Suppressor macrophage treated with lipopolysaccharide for 1 hour (primary cell): Measurements from ENCODE around the gene SMPD3.
A peak's percentile ranks its signal among the peaks of the same experiment; 100 is the strongest.
"Not testable (repeated sequence)": the region's sequence is repeated elsewhere in the genome, so short reads cannot be mapped to it uniquely, and the experiment has no call there.

Experiments
- DNase-seq, 3 donors: peaks; one replicate each; pipeline ENCODE4 v3.0.0-alpha.2; 2020 to 2022

The SMPD3 gene

DNA sequence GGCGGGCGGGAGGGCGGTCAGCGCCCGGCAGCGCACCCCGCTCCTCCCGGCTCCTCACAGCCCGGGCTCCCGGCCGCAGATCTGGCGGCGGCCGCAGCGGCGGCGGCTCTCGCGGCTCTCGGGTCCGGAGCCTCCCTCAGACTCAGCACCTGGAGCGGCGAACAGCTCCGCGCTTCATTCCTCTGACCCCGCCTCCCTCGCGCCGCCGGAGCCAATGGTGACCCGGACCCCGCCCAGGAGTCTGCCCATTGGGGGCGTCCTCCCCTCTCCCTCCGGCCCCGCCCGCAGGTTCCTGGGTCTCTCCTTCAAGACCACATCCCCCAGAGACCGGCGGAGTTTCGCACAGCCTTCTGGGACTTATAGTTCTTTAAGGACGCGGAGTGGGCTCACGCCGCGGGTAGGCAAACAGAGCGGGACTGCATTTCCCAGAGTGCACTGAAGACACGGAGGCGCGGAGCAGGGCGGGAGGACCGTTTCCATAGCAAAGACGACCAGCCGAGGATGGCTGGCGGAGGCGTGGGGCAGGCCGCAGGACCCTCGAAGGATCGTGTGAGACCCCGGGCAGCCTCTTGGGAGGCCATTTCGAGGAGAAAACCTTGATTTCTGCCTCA, at the start of gene SMPD3:
SMPD3 (minus strand) TSS at position 149 of the 611 bp plus-strand sequence. CDS start 76,327 bp downstream, outside the sequence.
- DNase-seq, result peak; percentile 90 to 97 (median 96)

GRCh38 chr16:68496689-68497088, 48.4 kb upstream of the SMPD3 start:
- DNase-seq, result no peak

- DNase-seq, result not testable (repeated sequence)
Measured at GRCh38 chr16:68494261-68494660, 46.0 kb upstream of the SMPD3 start.

DNA sequence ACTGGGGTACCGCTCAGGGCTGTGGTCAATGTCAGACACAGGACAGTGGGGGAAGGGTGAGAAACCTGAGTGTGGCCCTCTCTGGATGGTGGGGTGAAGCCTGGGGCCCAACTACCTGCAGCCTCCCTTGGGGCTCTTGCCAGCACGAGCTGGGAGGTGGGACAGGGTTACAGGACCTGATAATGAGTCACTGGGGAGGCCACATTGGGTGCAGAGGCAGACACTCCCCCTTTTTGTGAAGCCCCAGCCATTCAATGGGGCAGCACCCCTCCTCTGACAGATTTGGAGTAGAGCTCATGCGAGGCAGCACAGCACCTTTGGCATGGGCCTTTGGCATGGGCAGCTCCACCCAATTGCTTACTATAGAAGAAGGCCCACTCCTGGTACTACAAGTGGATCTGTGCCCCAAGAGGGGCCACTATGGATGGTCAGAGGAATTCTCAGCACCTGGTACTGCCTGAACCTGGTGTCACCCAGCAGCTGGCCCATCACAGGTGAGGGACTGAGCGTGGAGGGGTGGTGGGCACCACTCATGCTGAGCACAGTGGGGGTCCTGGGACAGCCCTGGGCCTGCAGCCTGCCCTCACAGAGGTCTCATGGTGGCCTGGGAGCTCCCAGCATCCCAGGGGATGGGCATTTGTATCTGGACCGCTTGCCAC, 45.2 kb upstream of the SMPD3 start:
- no peak for DNase-seq

DNA sequence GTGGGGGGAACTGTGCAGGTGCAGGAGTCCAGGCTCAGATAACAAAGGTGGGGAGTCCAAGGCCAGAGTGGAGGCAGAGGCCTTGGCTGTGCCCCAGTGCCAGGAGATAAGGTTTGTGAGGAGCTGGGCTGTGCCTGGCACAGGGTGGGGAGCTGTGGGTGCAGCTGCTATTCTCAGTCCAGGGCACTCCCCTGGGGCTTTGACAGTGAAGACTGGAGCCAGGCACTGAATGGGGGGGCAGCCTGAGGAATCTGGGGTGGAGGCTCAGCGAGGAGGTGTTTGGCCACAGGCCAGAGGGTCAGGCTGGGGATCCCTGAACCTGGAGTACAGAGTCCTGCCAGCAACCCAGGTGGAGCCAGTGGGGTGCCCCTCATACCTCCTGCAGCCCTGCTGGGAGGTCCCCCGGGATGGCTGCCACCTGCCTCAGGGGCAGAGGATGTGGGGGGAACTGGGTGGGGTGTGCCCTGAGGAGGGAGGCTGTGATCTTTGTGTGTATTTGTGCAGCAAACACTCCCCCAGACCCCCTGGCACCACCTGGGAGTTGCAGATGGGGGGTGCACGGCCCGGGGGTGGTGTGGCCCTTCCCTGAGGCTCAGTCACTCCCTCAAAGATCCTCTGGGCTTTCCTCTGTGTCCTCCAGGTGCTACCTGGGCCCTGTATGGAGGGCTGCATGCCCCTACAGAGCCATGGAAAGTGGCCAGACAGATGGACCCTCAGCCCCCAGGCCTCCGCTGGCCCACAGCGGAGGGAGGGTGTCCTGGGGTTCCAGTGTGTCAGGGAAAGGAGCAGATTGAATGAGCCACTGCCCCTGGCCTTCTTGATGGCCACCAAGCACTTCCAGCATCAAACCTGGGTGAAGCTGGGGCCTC, 44.5 kb upstream of the SMPD3 start:
- DNase-seq, result no peak

- DNase-seq, result no peak
Measured at GRCh38 chr16:68492151-68492542, 43.8 kb upstream of the SMPD3 start.

- no peak for DNase-seq
Measured at GRCh38 chr16:68491576-68491950, 43.3 kb upstream of the SMPD3 start.

GRCh38 chr16:68490829-68491575, 42.7 kb upstream of the SMPD3 start:
- no peak for DNase-seq

DNA sequence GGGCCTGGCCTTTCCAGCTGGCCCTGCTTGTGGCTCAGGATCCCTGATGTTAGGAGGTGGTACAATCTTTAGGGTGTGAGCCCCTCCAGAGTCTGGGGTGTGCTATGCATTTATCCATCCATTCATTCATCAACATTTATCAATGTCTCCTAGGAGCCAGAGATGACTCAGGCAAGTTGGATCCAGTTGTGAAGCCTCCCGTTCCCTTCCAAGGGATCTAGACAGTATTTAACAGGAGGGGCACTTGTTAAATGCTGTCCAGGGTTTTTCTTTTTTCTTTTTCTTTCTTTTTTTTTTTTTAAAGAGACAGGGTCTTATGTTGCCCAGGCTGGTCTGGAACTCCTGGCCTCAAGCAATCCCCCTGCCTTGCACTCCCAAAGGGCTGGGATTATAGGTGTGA, 42.0 kb upstream of the SMPD3 start:
- DNase-seq, result no peak

DNA sequence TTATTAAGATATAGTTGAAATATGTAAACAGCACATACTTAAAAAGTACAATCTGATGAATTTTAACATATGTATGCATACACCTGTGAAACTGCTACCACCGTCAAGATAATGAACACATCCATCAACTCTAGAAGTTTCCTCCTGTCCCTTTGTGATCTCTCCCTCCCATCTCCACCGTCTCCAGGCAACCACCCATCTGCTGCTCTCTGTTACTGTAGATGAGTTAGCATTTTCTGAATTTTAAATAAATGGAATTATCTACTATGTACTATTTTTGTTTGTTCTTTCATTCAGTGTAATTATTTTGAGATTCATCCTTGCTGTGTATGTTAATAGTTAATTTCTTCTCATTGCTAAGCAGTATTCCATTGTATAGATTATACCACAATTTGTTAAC, 40.2 kb upstream of the SMPD3 start:
- no peak for DNase-seq

DNA sequence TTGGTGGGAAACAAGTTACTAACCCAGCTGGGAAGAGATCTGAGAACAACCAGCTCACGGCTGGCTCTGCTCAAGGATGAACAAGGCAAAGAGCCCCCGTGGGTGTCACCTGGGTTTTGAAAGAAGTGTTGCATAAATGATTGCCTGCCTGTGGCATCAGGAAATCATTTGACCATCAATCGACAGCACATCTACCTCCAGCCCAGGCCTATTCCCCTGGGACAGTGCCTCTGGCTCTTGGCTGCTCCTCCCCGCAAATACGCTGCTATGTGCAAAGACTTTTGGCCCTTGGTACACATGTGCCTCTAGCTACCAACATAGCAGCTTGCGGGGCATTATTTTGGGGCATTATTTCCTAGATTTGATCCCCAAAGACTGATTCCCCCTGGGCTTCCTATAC, 39.4 kb upstream of the SMPD3 start:
- DNase-seq, result no peak

GRCh38 chr16:68487203-68487514, 38.9 kb upstream of the SMPD3 start:
- no peak for DNase-seq

DNA sequence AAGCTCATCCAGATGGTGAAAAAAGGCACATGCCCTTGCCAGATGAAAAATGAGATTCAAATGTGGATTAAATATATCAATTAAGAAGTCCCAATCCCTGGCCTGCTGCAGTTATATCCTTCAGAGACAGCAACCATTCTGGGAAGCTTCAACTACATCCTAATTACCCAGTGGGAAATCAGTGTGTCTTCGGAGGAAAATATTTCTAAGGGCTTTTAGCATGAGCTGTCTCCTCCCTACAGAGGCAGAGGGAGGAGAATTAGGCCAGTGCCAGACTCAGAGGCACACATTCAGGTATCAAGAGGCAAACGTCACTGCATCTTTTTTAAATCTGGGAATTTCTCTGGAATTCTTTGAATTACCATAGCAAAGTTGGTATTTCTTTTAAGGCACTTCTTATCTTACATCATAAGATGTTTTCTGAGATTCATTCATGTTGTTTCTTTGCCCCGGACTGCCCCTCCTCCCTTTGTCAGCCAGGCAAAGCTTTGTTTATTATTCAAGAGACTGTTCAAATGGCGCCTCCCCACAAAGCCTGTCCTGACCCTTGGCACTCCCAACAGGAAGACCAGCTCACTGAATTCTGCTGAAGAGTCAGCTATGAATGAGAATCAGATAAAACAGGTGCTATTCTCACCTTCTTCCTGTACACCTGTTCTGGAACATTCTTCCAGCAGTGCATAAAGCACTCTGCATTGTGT, 38.3 kb upstream of the SMPD3 start:
- no peak for DNase-seq

GRCh38 chr16:68481636-68482035, 33.3 kb upstream of the SMPD3 start:
- peak in 1 of 3 donors; percentile 24 for DNase-seq

GRCh38 chr16:68480084-68480995, 32.0 kb upstream of the SMPD3 start:
- peak in 1 of 3 donors; percentile 29 for DNase-seq

DNA sequence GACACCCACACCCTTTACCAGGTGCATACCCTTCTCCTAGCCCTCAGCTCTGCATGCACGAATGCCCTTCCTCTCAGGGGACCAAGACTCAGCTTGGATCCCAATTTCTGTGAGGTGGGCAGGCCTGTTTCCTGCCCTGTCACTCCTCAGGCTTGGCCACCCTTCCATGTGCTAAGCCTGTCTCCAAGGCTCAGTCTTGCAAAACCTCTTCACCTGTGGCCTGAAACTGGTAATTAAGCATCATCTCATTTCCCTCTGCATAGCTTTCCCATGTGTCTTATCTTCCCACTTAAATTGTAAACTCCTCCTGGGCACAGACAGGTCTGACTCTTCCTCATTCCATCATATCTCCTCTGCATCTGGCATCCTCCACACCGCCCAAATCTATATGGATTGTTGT, 31.0 kb upstream of the SMPD3 start:
- no peak for DNase-seq

GRCh38 chr16:68478526-68479250, 30.4 kb upstream of the SMPD3 start:
- peak in 1 of 3 donors; percentile 27 for DNase-seq

DNA sequence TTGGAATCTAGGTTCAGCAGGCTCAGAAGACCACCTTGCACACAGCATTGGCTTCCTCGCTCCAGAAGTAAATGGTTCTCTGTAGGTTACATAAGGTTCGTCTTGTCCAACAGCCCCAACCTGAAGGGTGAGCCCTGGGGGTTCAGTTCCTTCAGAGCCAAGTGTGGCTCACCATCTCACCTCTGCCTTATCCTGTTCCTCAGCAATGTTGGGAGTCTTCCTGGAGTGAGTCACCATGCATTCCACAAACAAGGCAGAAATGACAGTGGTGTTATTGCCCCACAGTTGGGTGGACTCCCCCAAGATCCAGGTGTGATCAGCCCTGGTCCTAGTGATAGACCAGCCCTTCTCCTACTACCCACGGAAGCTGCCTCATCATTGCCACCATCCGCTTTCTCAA, 26.8 kb upstream of the SMPD3 start:
- no peak for DNase-seq

- DNase-seq, result peak; percentile 76 to 79 (median 78)
Measured at GRCh38 chr16:68473358-68474070, 25.2 kb upstream of the SMPD3 start.

DNA sequence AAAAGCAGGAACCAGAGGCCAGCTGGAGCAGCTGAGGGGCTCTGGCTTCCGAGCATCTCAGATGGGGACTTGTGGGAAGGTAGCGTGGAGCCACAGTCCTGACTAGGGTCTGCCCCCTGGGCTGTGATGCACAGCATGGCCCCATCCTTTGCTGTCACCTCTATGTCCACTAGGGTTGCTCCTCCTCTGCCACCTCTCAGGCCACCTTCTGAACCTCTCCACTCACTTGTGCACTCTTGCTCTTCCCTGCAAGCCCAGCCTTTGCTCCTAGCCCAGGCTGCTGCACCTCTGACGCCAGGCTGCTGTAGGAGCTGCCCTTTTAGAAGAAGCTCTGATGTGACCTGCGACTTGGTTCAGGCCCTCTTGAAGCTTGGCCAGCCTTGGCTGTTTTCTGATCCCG, 24.3 kb upstream of the SMPD3 start:
- no peak for DNase-seq
